ENCODE measurements around the gene CHST8. TPM values are rescaled to one million over a fixed set of nuclear protein-coding genes. Genes with fewer than 3 reads are reported as not detected.

The CHST8 gene
- total and polyA plus RNA-seq, 5 donors from 2014 or later, result 0.27 TPM; not detected in 4

DNA sequence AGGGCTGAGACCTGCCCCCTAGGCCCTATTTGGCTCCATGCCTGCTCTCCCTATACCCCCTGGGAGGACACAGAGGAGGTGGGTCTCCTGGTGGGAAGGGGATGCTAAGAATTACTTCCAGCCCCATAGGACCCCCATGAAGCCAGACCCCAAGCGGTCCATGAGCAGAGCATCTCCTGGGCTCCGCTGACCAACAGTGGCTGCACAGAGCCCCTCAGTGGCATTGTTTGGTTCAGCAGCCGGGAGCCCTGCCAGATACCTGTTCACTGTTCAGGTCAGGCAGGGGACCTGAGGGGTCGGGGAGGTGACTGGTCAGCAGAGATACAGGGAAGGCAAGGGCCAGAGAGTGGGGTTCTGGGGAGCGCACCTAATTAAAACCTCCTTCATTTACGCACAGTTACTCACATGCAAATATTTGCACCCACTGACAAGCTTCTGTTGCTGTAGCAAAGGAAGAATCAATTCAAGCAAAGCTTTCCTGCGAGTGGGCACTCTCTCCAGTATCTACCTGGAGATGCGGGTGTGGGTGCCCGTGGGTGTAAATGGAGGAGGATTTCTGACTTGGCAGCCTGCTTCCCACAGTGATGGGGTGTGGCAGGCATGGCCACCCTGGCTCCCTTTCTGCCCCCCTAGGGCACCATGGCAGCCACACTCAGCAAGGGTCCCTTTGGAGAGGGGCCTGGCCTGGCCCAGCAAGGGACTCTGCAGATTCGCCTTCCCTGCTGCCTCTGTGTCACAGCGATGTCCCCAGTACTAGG is 83.5 kb downstream of the CHST8 start:
- H3K4me1 Mint-ChIP-seq, result no peaks in the 10 kb centered on the region
- H3K4me3 ChIP-seq (ENCODE audit: low read depth, low read length), result no peak overlapping the region
- peaks cover 4% of the 10 kb centered on the region for H3K27me3 Mint-ChIP-seq
- no peaks in the 10 kb centered on the region for H3K36me3 Mint-ChIP-seq
- peaks cover 0 to 5% (median 0%) of the 10 kb centered on the region in 7 donors for H3K9me3 Mint-ChIP-seq
- H3K27ac ChIP-seq (ENCODE audit: insufficient read depth, low read length, poor library complexity, severe bottlenecking), result no peak overlapping the region
- H3K4me3 Mint-ChIP-seq, result no peak overlapping the region
- no peaks in the 10 kb centered on the region for H3K27me3 ChIP-seq (ENCODE audit: control insufficient read depth, insufficient read depth, low read length)
- no peak overlapping the region for H3K27ac Mint-ChIP-seq
- DNase-seq (no peak), ATAC-seq (ENCODE audit: low read depth in 2 of 2) (no peak)
- H3K9me3 ChIP-seq (ENCODE audit: control insufficient read depth in 2 of 2, low read length in 2 of 2), result peaks cover 0 to 5% of the 10 kb centered on the region in 2 experiments
- H3K4me1 ChIP-seq (ENCODE audit: control insufficient read depth, insufficient read depth, low read length, poor library complexity, severe bottlenecking), result no peaks in the 10 kb centered on the region
- no peaks in the 10 kb centered on the region for H3K36me3 ChIP-seq (ENCODE audit: control insufficient read depth, insufficient read depth, low read length)

DNA sequence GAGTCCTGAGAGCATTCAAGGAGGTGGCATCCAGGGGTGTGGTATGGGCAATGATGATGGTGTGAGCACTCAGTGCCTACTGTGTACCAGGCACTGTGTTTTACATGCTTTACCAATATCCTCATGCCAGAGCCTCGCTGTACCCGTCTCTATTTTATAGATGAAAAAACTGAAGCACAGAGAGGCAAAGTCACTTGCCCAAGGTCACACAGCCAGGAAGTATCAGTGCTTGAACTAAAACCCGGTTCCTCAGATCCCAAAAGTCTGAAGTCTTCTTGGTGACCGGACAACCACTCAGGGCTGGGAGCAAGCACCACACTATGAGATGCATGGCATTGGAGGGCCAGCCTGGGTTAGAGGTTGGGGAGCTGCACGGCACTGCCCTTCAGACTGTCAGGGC is 84.1 kb downstream of the CHST8 start:
- Histone ChIP-seq H3K27me3 (ENCODE audit: control insufficient read depth, insufficient read depth, low read length) (no peaks in the 10 kb centered on the region), H3K27ac (ENCODE audit: insufficient read depth, low read length, poor library complexity, severe bottlenecking) (no peak overlapping the region), H3K36me3 (ENCODE audit: control insufficient read depth, insufficient read depth, low read length) (no peaks in the 10 kb centered on the region), H3K4me1 (ENCODE audit: control insufficient read depth, insufficient read depth, low read length, poor library complexity, severe bottlenecking) (no peaks in the 10 kb centered on the region), H3K4me3 (ENCODE audit: low read depth, low read length) (no peak overlapping the region), H3K9me3 (ENCODE audit: control insufficient read depth in 2 of 2, low read length in 2 of 2) (peaks cover 0 to 5% of the 10 kb centered on the region in 2 experiments)
- peaks cover 0 to 6% (median 0%) of the 10 kb centered on the region in 7 donors for H3K9me3 Mint-ChIP-seq
- no peak for DNase-seq
- peaks cover 6% of the 10 kb centered on the region for H3K27me3 Mint-ChIP-seq
- H3K27ac Mint-ChIP-seq, result no peak overlapping the region
- no peaks in the 10 kb centered on the region for H3K36me3 Mint-ChIP-seq
- H3K4me3 Mint-ChIP-seq, result no peak overlapping the region
- H3K4me1 Mint-ChIP-seq, result no peaks in the 10 kb centered on the region
- ATAC-seq (ENCODE audit: low read depth in 2 of 2), result no peak

DNA sequence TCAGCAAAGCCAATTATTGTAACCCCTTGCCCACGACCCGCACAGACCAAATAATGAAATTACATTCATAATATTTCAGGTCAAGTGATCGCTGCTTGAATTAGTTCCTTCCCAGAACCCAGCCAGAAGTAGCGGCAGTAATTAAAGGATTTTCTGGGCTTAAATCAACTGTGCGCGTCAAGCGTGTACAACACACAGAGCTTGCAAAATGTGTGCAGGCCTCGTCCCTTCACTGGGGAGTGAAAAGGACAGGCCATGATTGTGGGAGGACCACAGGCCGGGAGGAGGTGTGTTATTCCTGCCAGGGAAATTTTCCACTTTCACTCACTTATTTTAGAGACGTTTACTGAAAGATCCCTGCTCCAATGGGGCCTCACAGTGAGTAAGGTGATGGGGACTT is 84.9 kb downstream of the CHST8 start:
- no peak for DNase-seq
- no peaks in the 10 kb centered on the region for H3K4me1 ChIP-seq (ENCODE audit: control insufficient read depth, insufficient read depth, low read length, poor library complexity, severe bottlenecking)
- H3K27ac ChIP-seq (ENCODE audit: insufficient read depth, low read length, poor library complexity, severe bottlenecking), result no peak overlapping the region
- Mint-ChIP-seq H3K9me3 (peaks cover 0 to 6% (median 0%) of the 10 kb centered on the region in 7 donors), H3K4me3 (no peak overlapping the region), H3K4me1 (no peaks in the 10 kb centered on the region), H3K27me3 (peaks cover 6% of the 10 kb centered on the region), H3K36me3 (no peaks in the 10 kb centered on the region), H3K27ac (no peak overlapping the region)
- H3K36me3 ChIP-seq (ENCODE audit: control insufficient read depth, insufficient read depth, low read length), result no peaks in the 10 kb centered on the region
- H3K9me3 ChIP-seq (ENCODE audit: control insufficient read depth in 2 of 2, low read length in 2 of 2), result peaks cover 0 to 5% of the 10 kb centered on the region in 2 experiments
- no peaks in the 10 kb centered on the region for H3K27me3 ChIP-seq (ENCODE audit: control insufficient read depth, insufficient read depth, low read length)
- ATAC-seq (ENCODE audit: low read depth in 2 of 2), result no peak
- H3K4me3 ChIP-seq (ENCODE audit: low read depth, low read length), result no peak overlapping the region

DNA sequence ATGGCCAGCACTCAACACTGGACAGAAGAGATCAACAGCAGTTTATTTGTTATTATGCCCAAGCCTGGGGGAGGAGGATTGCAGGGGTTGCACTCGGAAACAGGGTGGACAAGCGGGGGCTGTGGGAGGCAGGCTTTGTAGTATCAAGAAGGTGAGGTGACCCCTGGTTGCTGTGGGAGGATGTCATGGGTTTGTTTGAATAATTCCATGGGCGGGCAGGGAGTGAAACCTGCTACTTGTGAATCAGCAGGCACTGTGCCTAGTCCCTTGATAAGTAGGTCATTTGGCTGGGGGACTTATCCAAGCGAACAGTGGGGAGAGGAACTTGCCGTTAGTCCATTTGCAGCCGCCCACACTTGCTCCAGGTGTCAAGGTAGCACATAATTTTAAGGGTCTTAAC is 90.5 kb downstream of the CHST8 start:
- Mint-ChIP-seq H3K9me3 (peaks cover 0 to 16% (median 2%) of the 10 kb centered on the region in 7 donors), H3K4me3 (no peak overlapping the region), H3K4me1 (no peaks in the 10 kb centered on the region), H3K36me3 (no peaks in the 10 kb centered on the region), H3K27me3 (peaks cover 10% of the 10 kb centered on the region), H3K27ac (no peak overlapping the region)
- DNase-seq, result no peak
- no peak for ATAC-seq (ENCODE audit: low read depth in 2 of 2)
- peaks cover 0 to 7% of the 10 kb centered on the region in 2 experiments for H3K9me3 ChIP-seq (ENCODE audit: control insufficient read depth in 2 of 2, low read length in 2 of 2)
- H3K36me3 ChIP-seq (ENCODE audit: control insufficient read depth, insufficient read depth, low read length), result no peaks in the 10 kb centered on the region
- no peaks in the 10 kb centered on the region for H3K27me3 ChIP-seq (ENCODE audit: control insufficient read depth, insufficient read depth, low read length)
- H3K27ac ChIP-seq (ENCODE audit: insufficient read depth, low read length, poor library complexity, severe bottlenecking), result no peak overlapping the region
- H3K4me3 ChIP-seq (ENCODE audit: low read depth, low read length), result no peak overlapping the region
- H3K4me1 ChIP-seq (ENCODE audit: control insufficient read depth, insufficient read depth, low read length, poor library complexity, severe bottlenecking), result no peaks in the 10 kb centered on the region

DNA sequence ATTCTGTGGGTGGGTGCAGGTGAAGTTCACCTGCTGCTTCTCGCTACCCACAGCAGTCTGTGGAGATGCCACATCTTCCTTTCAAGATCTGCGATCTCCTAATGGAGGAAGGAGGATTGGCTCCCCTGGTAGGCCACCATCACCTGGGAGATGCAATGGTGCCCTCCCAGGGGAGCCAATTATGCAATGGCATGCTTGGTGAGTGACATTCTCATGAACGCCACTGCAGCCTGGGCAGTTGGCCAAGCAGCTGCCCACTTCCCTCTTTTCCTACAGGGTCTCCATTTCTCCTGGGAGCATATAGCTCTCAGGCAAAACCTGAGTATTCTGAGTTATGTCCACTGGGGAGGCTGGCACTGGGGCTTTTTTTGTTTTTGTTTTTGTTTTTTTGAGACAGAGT is 91.4 kb downstream of the CHST8 start:
- no peak for ATAC-seq (ENCODE audit: low read depth in 2 of 2)
- H3K27me3 Mint-ChIP-seq, result peaks cover 10% of the 10 kb centered on the region
- H3K4me1 Mint-ChIP-seq, result no peaks in the 10 kb centered on the region
- Histone ChIP-seq H3K27ac (ENCODE audit: insufficient read depth, low read length, poor library complexity, severe bottlenecking) (no peak overlapping the region), H3K27me3 (ENCODE audit: control insufficient read depth, insufficient read depth, low read length) (no peaks in the 10 kb centered on the region), H3K4me3 (ENCODE audit: low read depth, low read length) (no peak overlapping the region), H3K9me3 (ENCODE audit: control insufficient read depth in 2 of 2, low read length in 2 of 2) (peaks cover 0 to 7% of the 10 kb centered on the region in 2 experiments), H3K4me1 (ENCODE audit: control insufficient read depth, insufficient read depth, low read length, poor library complexity, severe bottlenecking) (no peaks in the 10 kb centered on the region), H3K36me3 (ENCODE audit: control insufficient read depth, insufficient read depth, low read length) (no peaks in the 10 kb centered on the region)
- no peak overlapping the region for H3K27ac Mint-ChIP-seq
- H3K9me3 Mint-ChIP-seq, result peaks cover 0 to 16% (median 2%) of the 10 kb centered on the region in 7 donors
- no peak overlapping the region for H3K4me3 Mint-ChIP-seq
- DNase-seq, result no peak
- no peaks in the 10 kb centered on the region for H3K36me3 Mint-ChIP-seq

DNA sequence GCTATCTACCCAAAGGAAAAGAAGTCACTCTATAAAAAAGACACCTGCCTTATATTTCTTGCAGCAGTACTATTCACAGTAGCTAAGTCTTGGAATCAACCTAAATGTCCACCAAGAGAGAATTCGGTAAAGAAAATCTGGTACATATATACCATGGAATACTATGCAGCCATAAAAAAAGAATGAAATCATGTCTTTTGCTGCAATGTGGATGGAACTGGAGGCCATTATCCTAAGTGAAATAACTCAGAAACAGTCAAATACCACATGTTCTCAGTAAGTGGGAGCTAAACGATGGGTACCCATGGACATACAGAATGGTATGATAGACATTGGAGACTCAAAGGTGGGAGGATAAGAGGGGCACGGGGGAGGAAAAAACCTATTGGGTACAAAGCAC is 92.4 kb downstream of the CHST8 start:
- H3K4me3 ChIP-seq (ENCODE audit: low read depth, low read length), result no peak overlapping the region
- Mint-ChIP-seq H3K36me3 (no peaks in the 10 kb centered on the region), H3K9me3 (peaks cover 0 to 16% (median 2%) of the 10 kb centered on the region in 7 donors), H3K27me3 (peaks cover 10% of the 10 kb centered on the region), H3K27ac (no peak overlapping the region), H3K4me1 (no peaks in the 10 kb centered on the region), H3K4me3 (no peak overlapping the region)
- H3K27me3 ChIP-seq (ENCODE audit: control insufficient read depth, insufficient read depth, low read length), result no peaks in the 10 kb centered on the region
- H3K27ac ChIP-seq (ENCODE audit: insufficient read depth, low read length, poor library complexity, severe bottlenecking), result no peak overlapping the region
- H3K36me3 ChIP-seq (ENCODE audit: control insufficient read depth, insufficient read depth, low read length), result no peaks in the 10 kb centered on the region
- DNase-seq (no peak), ATAC-seq (ENCODE audit: low read depth in 2 of 2) (no peak)
- no peaks in the 10 kb centered on the region for H3K4me1 ChIP-seq (ENCODE audit: control insufficient read depth, insufficient read depth, low read length, poor library complexity, severe bottlenecking)
- H3K9me3 ChIP-seq (ENCODE audit: control insufficient read depth in 2 of 2, low read length in 2 of 2), result peaks cover 0 to 7% of the 10 kb centered on the region in 2 experiments

DNA sequence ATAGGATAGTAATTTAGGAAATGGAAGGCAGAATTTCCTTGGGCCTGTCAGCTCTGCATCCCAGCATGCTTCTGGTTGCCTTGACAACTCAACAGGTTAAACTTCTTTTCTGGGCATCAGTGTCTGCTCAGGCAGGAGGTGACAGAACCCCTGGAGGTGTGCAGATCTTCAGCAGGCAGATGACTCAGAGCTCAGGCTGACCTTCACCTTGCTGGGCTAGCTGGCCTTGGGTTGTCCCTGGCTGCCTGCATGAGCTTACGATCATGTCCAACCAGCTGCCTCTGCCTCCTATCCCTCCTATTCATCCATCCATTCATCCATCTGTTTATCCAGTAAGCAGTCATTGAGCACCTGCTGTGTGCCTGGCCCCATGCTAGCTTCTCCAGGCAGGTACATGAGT is 93.7 kb downstream of the CHST8 start:
- no peak overlapping the region for H3K27ac ChIP-seq (ENCODE audit: insufficient read depth, low read length, poor library complexity, severe bottlenecking)
- H3K9me3 ChIP-seq (ENCODE audit: control insufficient read depth in 2 of 2, low read length in 2 of 2), result peaks cover 0 to 2% of the 10 kb centered on the region in 2 experiments
- H3K9me3 Mint-ChIP-seq, result peaks cover 0 to 16% (median 2%) of the 10 kb centered on the region in 7 donors
- peaks cover 5% of the 10 kb centered on the region for H3K27me3 Mint-ChIP-seq
- no peak overlapping the region for H3K4me3 ChIP-seq (ENCODE audit: low read depth, low read length)
- H3K27ac Mint-ChIP-seq, result no peak overlapping the region
- DNase-seq (no peak), ATAC-seq (ENCODE audit: low read depth in 2 of 2) (no peak)
- no peaks in the 10 kb centered on the region for H3K4me1 Mint-ChIP-seq
- no peaks in the 10 kb centered on the region for H3K36me3 Mint-ChIP-seq
- no peaks in the 10 kb centered on the region for H3K36me3 ChIP-seq (ENCODE audit: control insufficient read depth, insufficient read depth, low read length)
- H3K27me3 ChIP-seq (ENCODE audit: control insufficient read depth, insufficient read depth, low read length), result no peaks in the 10 kb centered on the region
- no peaks in the 10 kb centered on the region for H3K4me1 ChIP-seq (ENCODE audit: control insufficient read depth, insufficient read depth, low read length, poor library complexity, severe bottlenecking)
- H3K4me3 Mint-ChIP-seq, result no peak overlapping the region

DNA sequence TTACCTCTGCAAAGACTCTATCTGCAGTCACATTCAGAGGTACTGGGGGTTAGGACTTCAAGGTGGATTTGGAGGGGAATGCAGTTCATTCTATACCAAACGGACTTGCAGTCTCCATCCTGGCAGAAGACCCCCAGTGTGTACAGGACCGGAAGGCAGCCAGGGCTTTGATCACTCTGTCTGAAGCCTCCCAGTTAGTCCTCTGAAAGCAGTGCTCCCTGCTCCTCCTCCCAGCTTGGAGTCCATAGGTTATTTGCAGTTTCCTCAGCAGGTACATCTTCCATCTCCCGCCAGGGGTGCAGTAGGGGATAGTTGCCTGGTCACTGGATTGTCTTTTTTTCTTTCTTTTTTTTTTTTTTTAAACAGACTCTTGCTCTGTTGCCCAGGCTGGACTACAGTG is 96.1 kb downstream of the CHST8 start:
- no peak for ATAC-seq (ENCODE audit: low read depth in 2 of 2)
- Mint-ChIP-seq H3K36me3 (no peaks in the 10 kb centered on the region), H3K9me3 (peaks cover 0 to 16% (median 2%) of the 10 kb centered on the region in 7 donors), H3K4me3 (no peak overlapping the region), H3K27me3 (peaks cover 4% of the 10 kb centered on the region), H3K27ac (no peak overlapping the region), H3K4me1 (no peaks in the 10 kb centered on the region)
- Histone ChIP-seq H3K27me3 (ENCODE audit: control insufficient read depth, insufficient read depth, low read length) (no peaks in the 10 kb centered on the region), H3K9me3 (ENCODE audit: control insufficient read depth in 2 of 2, low read length in 2 of 2) (peaks cover 0 to 2% of the 10 kb centered on the region in 2 experiments), H3K4me1 (ENCODE audit: control insufficient read depth, insufficient read depth, low read length, poor library complexity, severe bottlenecking) (no peaks in the 10 kb centered on the region), H3K4me3 (ENCODE audit: low read depth, low read length) (no peak overlapping the region), H3K27ac (ENCODE audit: insufficient read depth, low read length, poor library complexity, severe bottlenecking) (no peak overlapping the region), H3K36me3 (ENCODE audit: control insufficient read depth, insufficient read depth, low read length) (no peaks in the 10 kb centered on the region)
- DNase-seq, result no peak

All from CD4-positive, CD25-positive, alpha-beta regulatory T cell (primary cell).